DND-41 (cell line): ENCODE measurements around the gene ATG101.

Source experiments
- ATAC-seq: fragments of 200-7000 bp; cut with Tn5 transposase; 3 replicates; pipeline ENCODE4 v1.9.1; 2021; ENCODE audit warnings: low read depth; ENCODE audit not compliant: insufficient read depth
- DNase-seq: peaks from one replicate; pipeline ENCODE4 v3.0.0-alpha.2; 2020
- H2AFZ ChIP-seq: 2 replicates; pipeline ENCODE4 v1.6.0; 2012; ENCODE audit warnings: low read depth, low read length
- H3K27ac ChIP-seq: 2 replicates; pipeline ENCODE4 v1.5.1; 2012; ENCODE audit warnings: low read length, inconsistent platforms
- H3K27me3 ChIP-seq: fragments of 200-600 bp; sonication (generic); 2 replicates; pipeline ENCODE4 v1.6.0; 2012; ENCODE audit warnings: low read length, mild to moderate bottlenecking, inconsistent platforms; ENCODE audit not compliant: insufficient read depth, poor library complexity
- H3K36me3 ChIP-seq: 2 replicates; pipeline ENCODE4 v1.5.1; 2012; ENCODE audit warnings: low read length, inconsistent platforms; ENCODE audit not compliant: insufficient read depth
- H3K4me1 ChIP-seq: 2 replicates; pipeline ENCODE4 v1.5.1; 2012; ENCODE audit warnings: mild to moderate bottlenecking, low read length; ENCODE audit not compliant: insufficient read depth
- H3K4me2 ChIP-seq: 2 replicates; pipeline ENCODE4 v1.6.0; 2012; ENCODE audit warnings: mild to moderate bottlenecking, moderate library complexity, low read length, inconsistent platforms; ENCODE audit not compliant: insufficient read depth
- H3K4me3 ChIP-seq, 2 experiments: fragments of 200-600 bp in 1 of 2; shearing (Covaris generic) in 1 of 2; 2 replicates each; pipeline ENCODE4 v1.5.1; 2012 to 2016; ENCODE audit warnings: inconsistent platforms in 2 of 2, low read length in 2 of 2, mild to moderate bottlenecking in 2 of 2, low read depth in 1 of 2, moderate library complexity in 1 of 2
- H3K79me2 ChIP-seq: 2 replicates; pipeline ENCODE4 v1.6.0; 2012; ENCODE audit warnings: low read length, inconsistent platforms; ENCODE audit not compliant: insufficient read depth
- H3K9ac ChIP-seq: 2 replicates; pipeline ENCODE4 v1.6.0; 2012; ENCODE audit warnings: low read depth, mild to moderate bottlenecking, inconsistent platforms, low read length, moderate library complexity
- H3K9me3 ChIP-seq: 2 replicates; pipeline ENCODE4 v1.5.1; 2012; ENCODE audit warnings: low read length, moderate library complexity, mild to moderate bottlenecking, inconsistent platforms; ENCODE audit not compliant: insufficient read depth, severe bottlenecking
- H4K20me1 ChIP-seq: 2 replicates; pipeline ENCODE4 v1.6.0; 2012; ENCODE audit warnings: low read length; ENCODE audit not compliant: insufficient read depth
- CTCF ChIP-seq: IDR thresholded peaks from 2 replicates; pipeline ENCODE4 v1.5.1; 2012; ENCODE audit warnings: borderline replicate concordance, low read length, moderate library complexity, mild to moderate bottlenecking; ENCODE audit not compliant: poor library complexity, severe bottlenecking; ENCODE audit errors: extremely low read depth
- EZH2 ChIP-seq: IDR thresholded peaks from 3 replicates; pipeline ENCODE4 v1.6.1; 2012; ENCODE audit warnings: borderline replicate concordance, low read depth, mild to moderate bottlenecking, moderate library complexity, low read length, inconsistent platforms; ENCODE audit not compliant: severe bottlenecking

ATG101 gene

GRCh38 chr12:52086944-52087835 lies 17.4 kb downstream of the ATG101 start:
- DNase-seq = no peak
- TF ChIP-seq CTCF (no peak), EZH2 (no peak)
- H3K36me3 ChIP-seq = no peaks in the 10 kb centered on the region
- no peak overlapping the region for H2AFZ ChIP-seq
- peaks cover 9% of the 10 kb centered on the region for H3K4me1 ChIP-seq
- no peak overlapping the region for H3K9ac ChIP-seq
- H3K79me2 ChIP-seq = no peaks in the 10 kb centered on the region
- no peak overlapping the region for H3K4me2 ChIP-seq
- no peak overlapping the region for H3K4me3 ChIP-seq
- H3K9me3 ChIP-seq = no peaks in the 10 kb centered on the region
- H3K27ac ChIP-seq = no peak overlapping the region
- H3K27me3 ChIP-seq = peaks cover 14% of the 10 kb centered on the region
- ATAC-seq = no peak
- peaks cover 4% of the 10 kb centered on the region for H4K20me1 ChIP-seq

GRCh38 chr12:52087961-52088820 lies 18.4 kb downstream of the ATG101 start:
- H3K4me2 ChIP-seq = no peak overlapping the region
- H3K4me3 ChIP-seq = no peak overlapping the region

GRCh38 chr12:52089491-52089890 lies 19.7 kb downstream of the ATG101 start:
- peaks cover 14% of the 10 kb centered on the region for H3K27me3 ChIP-seq
- DNase-seq (no peak), ATAC-seq (no peak)
- H2AFZ ChIP-seq = no peak overlapping the region
- no peaks in the 10 kb centered on the region for H3K9me3 ChIP-seq
- no peaks in the 10 kb centered on the region for H3K36me3 ChIP-seq
- H3K4me3 ChIP-seq = no peak overlapping the region
- no peak overlapping the region for H3K27ac ChIP-seq
- TF ChIP-seq EZH2 (no peak), CTCF (no peak)
- no peaks in the 10 kb centered on the region for H3K4me1 ChIP-seq
- no peak overlapping the region for H3K9ac ChIP-seq
- no peak overlapping the region for H3K4me2 ChIP-seq
- H4K20me1 ChIP-seq = no peaks in the 10 kb centered on the region; the same call in 1 of the 2 replicates
- no peaks in the 10 kb centered on the region for H3K79me2 ChIP-seq

More at GRCh38 chr12:52087961-52088820, 18.4 kb downstream of the ATG101 start:
- H3K27me3 ChIP-seq = peaks cover 14% of the 10 kb centered on the region
- peak; percentile 54 for ATAC-seq
- no peaks in the 10 kb centered on the region; the same call in 1 of the 2 replicates for H4K20me1 ChIP-seq
- H3K79me2 ChIP-seq = no peaks in the 10 kb centered on the region
- H3K9ac ChIP-seq = no peak overlapping the region
- H3K27ac ChIP-seq = no peak overlapping the region
- peak; percentile 62 for DNase-seq
- no peaks in the 10 kb centered on the region for H3K9me3 ChIP-seq
- no peak overlapping the region for H2AFZ ChIP-seq
- TF ChIP-seq EZH2 = no peak
- TF ChIP-seq CTCF = no peak
- H3K36me3 ChIP-seq = no peaks in the 10 kb centered on the region
- H3K4me1 ChIP-seq = peaks cover 2% of the 10 kb centered on the region; the same call in 1 of the 2 replicates
